HepG2 (cell line): Measurements from ENCODE around the gene ATRAID. TPM values are rescaled to one million over a fixed set of nuclear protein-coding genes. Genes with fewer than 3 reads are reported as not detected.
A peak's percentile ranks its signal among the peaks of the same experiment; 100 is the strongest.

Source experiments
- CEBPB ChIP-seq: IDR thresholded peaks from 2 replicates; pipeline ENCODE4 v1.6.1; 2011; ENCODE audit warnings: low read depth, low read length, improper control_type of control experiment, borderline replicate concordance
- CENPT ChIP-seq: sonication (generic); formaldehyde crosslinking; IDR thresholded peaks from 2 replicates; pipeline ENCODE4 v1.8.0; 2022; ENCODE audit warnings: low read depth, mild to moderate bottlenecking, moderate library complexity, missing genetic modification reagents
- ELF3 ChIP-seq: IDR thresholded peaks from 2 replicates; pipeline ENCODE4 v1.6.1; 2016; ENCODE audit warnings: missing genetic modification reagents, missing compliant biosample characterization
- HIVEP1 ChIP-seq: sonication (generic); formaldehyde crosslinking; IDR thresholded peaks from 2 replicates; pipeline ENCODE4 v1.4.0; 2020; ENCODE audit warnings: mild to moderate bottlenecking, missing genetic modification reagents
- HOXA9 ChIP-seq: sonication (generic); formaldehyde crosslinking; IDR thresholded peaks from 2 replicates; pipeline ENCODE4 v1.8.1; 2022; ENCODE audit warnings: missing genetic modification reagents, mild to moderate bottlenecking, moderate library complexity, borderline replicate concordance
- IKZF1 ChIP-seq: fragments of 450-650 bp; IDR thresholded peaks from 2 replicates; pipeline ENCODE4 v1.7.1; 2016
- JARID2 ChIP-seq: sonication (generic); formaldehyde crosslinking; IDR thresholded peaks from 2 replicates; pipeline ENCODE4 v1.8.1; 2023; ENCODE audit warnings: missing genetic modification reagents, inconsistent platforms; ENCODE audit not compliant: insufficient replicate concordance
- MIXL1 ChIP-seq: IDR thresholded peaks from 2 replicates; pipeline ENCODE4 v1.6.1; 2016
- MYNN ChIP-seq: sonication (generic); formaldehyde crosslinking; IDR thresholded peaks from 2 replicates; pipeline ENCODE4 v1.4.0; 2020; ENCODE audit warnings: mild to moderate bottlenecking, low read depth, missing genetic modification reagents
- NFATC3 ChIP-seq: sonication (generic); formaldehyde crosslinking; IDR thresholded peaks from 2 replicates; pipeline ENCODE4 v1.5.1; 2020; ENCODE audit warnings: mild to moderate bottlenecking, missing genetic modification reagents
- XBP1 ChIP-seq: sonication (generic); formaldehyde crosslinking; IDR thresholded peaks from 2 replicates; pipeline ENCODE4 v1.5.0; 2020; ENCODE audit warnings: missing genetic modification reagents
- ZC3H13 ChIP-seq: sonication (generic); formaldehyde crosslinking; IDR thresholded peaks from 2 replicates; pipeline ENCODE4 v1.8.1; 2023; ENCODE audit warnings: mild to moderate bottlenecking, missing genetic modification reagents, moderate library complexity
- ZC3H4 ChIP-seq: sonication (generic); formaldehyde crosslinking; IDR thresholded peaks from 2 replicates; pipeline ENCODE4 v1.4.0; 2020; ENCODE audit warnings: missing genetic modification reagents, borderline replicate concordance
- ZKSCAN5 ChIP-seq: sonication (generic); formaldehyde crosslinking; IDR thresholded peaks from 2 replicates; pipeline ENCODE4 v1.5.1; 2020; ENCODE audit warnings: mild to moderate bottlenecking, missing genetic modification reagents
- ZNF143 ChIP-seq: sonication (generic); formaldehyde crosslinking; IDR thresholded peaks from 2 replicates; pipeline ENCODE4 v1.4.0; 2020; ENCODE audit warnings: missing genetic modification reagents
- ZNF24 ChIP-seq: fragments of 450-650 bp; IDR thresholded peaks from 2 replicates; pipeline ENCODE4 v1.6.1; 2017; ENCODE audit warnings: antibody characterized with exemption, mild to moderate bottlenecking
- ZNF3 ChIP-seq: IDR thresholded peaks from 2 replicates; pipeline ENCODE4 v1.7.0; 2017; ENCODE audit warnings: inconsistent platforms
- ZNF30 ChIP-seq: sonication (generic); formaldehyde crosslinking; IDR thresholded peaks from 2 replicates; pipeline ENCODE4 v1.5.0; 2020; ENCODE audit warnings: mild to moderate bottlenecking, missing genetic modification reagents
- ZNF337 ChIP-seq: sonication (generic); formaldehyde crosslinking; IDR thresholded peaks from 2 replicates; pipeline ENCODE4 v1.5.1; 2020; ENCODE audit warnings: missing genetic modification reagents, low read depth, mild to moderate bottlenecking, borderline replicate concordance
- ZNF44 ChIP-seq: sonication (generic); formaldehyde crosslinking; IDR thresholded peaks from 2 replicates; pipeline ENCODE4 v1.5.1; 2020; ENCODE audit warnings: mild to moderate bottlenecking, missing genetic modification reagents
- ZNF552 ChIP-seq: sonication (generic); formaldehyde crosslinking; IDR thresholded peaks from 2 replicates; pipeline ENCODE4 v1.9.0; 2022; ENCODE audit warnings: missing genetic modification reagents, mild to moderate bottlenecking, borderline replicate concordance
- polyA plus RNA-seq, 8 experiments: library from polyadenylated mRNA; depleted of rRNA in 3 of 8; stranded (reverse) in 7 of 8; unstranded in 1 of 8; fragments of >200 nt; fragmentation: Illumina TruSeq in 4 of 8; extraction: Trizol in 4 of 8; gene quantifications; 2 replicates each; pipeline versions ENCODE4 v1.2.1 to v1.2.3, GENCODE V29; 2011 to 2016; ENCODE audit warnings: low read depth in 4 of 8, missing spikeins in 1 of 8, mixed read lengths in 1 of 8; ENCODE audit not compliant: insufficient read depth in 1 of 8
- total RNA-seq, 5 experiments: library from RNA; depleted of rRNA; stranded (reverse); fragments of >200 nt; fragmentation: Illumina TruSeq; extraction: Trizol; gene quantifications; 2 replicates each; pipeline ENCODE4 v1.2.3, GENCODE V29; 2016; ENCODE audit warnings: low read depth in 1 of 5
- TF ChIP-seq, protein P1 (sequence below): sonication (generic); formaldehyde crosslinking; IDR thresholded peaks from 2 replicates; pipeline ENCODE4 v1.5.0; 2020; ENCODE audit warnings: missing genetic modification reagents, mild to moderate bottlenecking, borderline replicate concordance
- TF ChIP-seq, protein P2 (sequence below): IDR thresholded peaks from 2 replicates; pipeline ENCODE4 v1.6.1; 2018; ENCODE audit warnings: missing genetic modification reagents
- TF ChIP-seq, protein P3 (sequence below): IDR thresholded peaks from 2 replicates; pipeline ENCODE4 v1.6.1; 2018; ENCODE audit warnings: missing genetic modification reagents, mild to moderate bottlenecking, missing compliant biosample characterization
- TF ChIP-seq, protein P4 (sequence below): sonication (generic); formaldehyde crosslinking; conservative IDR thresholded peaks from 2 replicates; pipeline ENCODE4 v1.8.1; 2023; ENCODE audit warnings: missing genetic modification reagents
- TF ChIP-seq, protein P5 (sequence below): sonication (generic); formaldehyde crosslinking; IDR thresholded peaks from 2 replicates; pipeline ENCODE4 v1.5.1; 2020; ENCODE audit warnings: missing genetic modification reagents, mild to moderate bottlenecking, borderline replicate concordance

The ATRAID gene
- total and polyA plus RNA-seq, 2 of the 13 experiments (the other 11 are each of a cell fraction or from before 2014, with no cell fraction given): 207 to 382 TPM

DNA sequence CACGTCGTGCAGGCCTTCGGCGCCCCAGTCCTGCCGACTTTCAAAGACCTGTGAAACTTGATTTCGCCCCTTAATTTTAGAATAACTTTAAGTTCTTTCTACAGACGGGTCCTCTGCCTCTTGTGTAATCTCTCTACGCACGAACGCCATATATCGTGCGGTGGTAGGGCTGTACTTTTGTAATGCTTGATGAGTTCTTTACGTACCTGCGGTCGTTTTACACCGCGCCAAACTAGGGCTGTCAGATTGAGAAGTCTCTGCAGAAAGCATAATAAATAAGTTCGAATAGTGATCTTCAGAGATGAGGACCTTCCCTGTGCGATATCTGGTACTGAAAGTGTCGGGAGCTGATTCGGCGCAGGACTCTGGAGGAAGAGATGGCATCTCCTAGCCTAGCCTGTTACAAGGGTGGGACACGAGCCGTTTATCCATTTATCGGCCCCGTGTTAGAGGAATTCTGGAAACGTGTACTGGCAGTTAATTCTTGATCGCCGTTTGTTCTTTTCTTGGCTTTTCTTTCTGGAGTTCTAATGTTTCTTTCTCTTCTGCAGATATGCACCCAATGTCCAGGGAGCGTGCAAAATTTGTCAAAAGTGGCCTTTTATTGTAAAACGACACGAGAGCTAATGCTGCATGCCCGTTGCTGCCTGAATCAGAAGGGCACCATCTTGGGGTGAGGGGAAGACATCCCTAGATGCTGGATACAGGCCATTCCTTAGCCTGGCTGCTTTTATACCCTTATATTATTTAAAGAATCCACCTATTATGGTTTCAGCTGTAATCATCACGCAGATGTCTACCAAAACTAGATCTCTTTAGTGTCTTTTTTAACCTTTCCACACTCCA is 1.0 kb downstream of the ATRAID start (continued):
- TF ChIP-seq, protein P1, sequence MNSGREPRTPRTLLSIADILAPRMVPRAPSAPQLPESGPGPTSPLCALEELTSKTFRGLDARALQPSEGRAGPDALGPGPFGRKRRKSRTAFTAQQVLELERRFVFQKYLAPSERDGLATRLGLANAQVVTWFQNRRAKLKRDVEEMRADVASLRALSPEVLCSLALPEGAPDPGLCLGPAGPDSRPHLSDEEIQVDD (CRISPR knock-in tag): no peak
- TF ChIP-seq HIVEP1 (CRISPR knock-in tag): no peak
- no peak for TF ChIP-seq MYNN (CRISPR knock-in tag)
- TF ChIP-seq ZNF552: no peak
- no peak for TF ChIP-seq JARID2 (CRISPR knock-in tag)
- 0 out of 2 replicates have a peak, but pooled peaks have one; percentile 1 for TF ChIP-seq HOXA9 (CRISPR knock-in tag)
- TF ChIP-seq, protein P2, sequence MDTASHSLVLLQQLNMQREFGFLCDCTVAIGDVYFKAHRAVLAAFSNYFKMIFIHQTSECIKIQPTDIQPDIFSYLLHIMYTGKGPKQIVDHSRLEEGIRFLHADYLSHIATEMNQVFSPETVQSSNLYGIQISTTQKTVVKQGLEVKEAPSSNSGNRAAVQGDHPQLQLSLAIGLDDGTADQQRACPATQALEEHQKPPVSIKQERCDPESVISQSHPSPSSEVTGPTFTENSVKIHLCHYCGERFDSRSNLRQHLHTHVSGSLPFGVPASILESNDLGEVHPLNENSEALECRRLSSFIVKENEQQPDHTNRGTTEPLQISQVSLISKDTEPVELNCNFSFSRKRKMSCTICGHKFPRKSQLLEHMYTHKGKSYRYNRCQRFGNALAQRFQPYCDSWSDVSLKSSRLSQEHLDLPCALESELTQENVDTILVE (CRISPR knock-in tag): 0 out of 2 replicates have a peak, but pooled peaks have one; percentile 14
- no peak; the same call in 1 of the 2 replicates for TF ChIP-seq ZNF44
- no peak for TF ChIP-seq ZNF143
- no peak for TF ChIP-seq ZC3H13
- TF ChIP-seq XBP1: no peak
- TF ChIP-seq, protein P3, sequence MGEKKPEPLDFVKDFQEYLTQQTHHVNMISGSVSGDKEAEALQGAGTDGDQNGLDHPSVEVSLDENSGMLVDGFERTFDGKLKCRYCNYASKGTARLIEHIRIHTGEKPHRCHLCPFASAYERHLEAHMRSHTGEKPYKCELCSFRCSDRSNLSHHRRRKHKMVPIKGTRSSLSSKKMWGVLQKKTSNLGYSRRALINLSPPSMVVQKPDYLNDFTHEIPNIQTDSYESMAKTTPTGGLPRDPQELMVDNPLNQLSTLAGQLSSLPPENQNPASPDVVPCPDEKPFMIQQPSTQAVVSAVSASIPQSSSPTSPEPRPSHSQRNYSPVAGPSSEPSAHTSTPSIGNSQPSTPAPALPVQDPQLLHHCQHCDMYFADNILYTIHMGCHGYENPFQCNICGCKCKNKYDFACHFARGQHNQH (CRISPR knock-in tag): no peak; the same call in 1 of the 2 replicates
- no peak for TF ChIP-seq ELF3 (CRISPR knock-in tag)
- no peak for TF ChIP-seq ZKSCAN5 (CRISPR knock-in tag)
- no peak for TF ChIP-seq IKZF1
- no peak; the same call in 1 of the 2 replicates for TF ChIP-seq ZC3H4 (CRISPR knock-in tag)
- TF ChIP-seq CEBPB: peak; percentile 67
- TF ChIP-seq CENPT: no peak
- TF ChIP-seq ZNF30 (CRISPR knock-in tag): no peak
- TF ChIP-seq NFATC3 (CRISPR knock-in tag): peak; percentile 63
- no peak for TF ChIP-seq MIXL1
- TF ChIP-seq, protein P4, sequence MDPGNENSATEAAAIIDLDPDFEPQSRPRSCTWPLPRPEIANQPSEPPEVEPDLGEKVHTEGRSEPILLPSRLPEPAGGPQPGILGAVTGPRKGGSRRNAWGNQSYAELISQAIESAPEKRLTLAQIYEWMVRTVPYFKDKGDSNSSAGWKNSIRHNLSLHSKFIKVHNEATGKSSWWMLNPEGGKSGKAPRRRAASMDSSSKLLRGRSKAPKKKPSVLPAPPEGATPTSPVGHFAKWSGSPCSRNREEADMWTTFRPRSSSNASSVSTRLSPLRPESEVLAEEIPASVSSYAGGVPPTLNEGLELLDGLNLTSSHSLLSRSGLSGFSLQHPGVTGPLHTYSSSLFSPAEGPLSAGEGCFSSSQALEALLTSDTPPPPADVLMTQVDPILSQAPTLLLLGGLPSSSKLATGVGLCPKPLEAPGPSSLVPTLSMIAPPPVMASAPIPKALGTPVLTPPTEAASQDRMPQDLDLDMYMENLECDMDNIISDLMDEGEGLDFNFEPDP (CRISPR knock-in tag): 0 out of 2 replicates have a peak, but pooled peaks have one; percentile 79
- TF ChIP-seq ZNF3: no peak
- TF ChIP-seq ZNF24: no peak
- TF ChIP-seq ZNF337 (CRISPR knock-in tag): no peak
- TF ChIP-seq, protein P5, sequence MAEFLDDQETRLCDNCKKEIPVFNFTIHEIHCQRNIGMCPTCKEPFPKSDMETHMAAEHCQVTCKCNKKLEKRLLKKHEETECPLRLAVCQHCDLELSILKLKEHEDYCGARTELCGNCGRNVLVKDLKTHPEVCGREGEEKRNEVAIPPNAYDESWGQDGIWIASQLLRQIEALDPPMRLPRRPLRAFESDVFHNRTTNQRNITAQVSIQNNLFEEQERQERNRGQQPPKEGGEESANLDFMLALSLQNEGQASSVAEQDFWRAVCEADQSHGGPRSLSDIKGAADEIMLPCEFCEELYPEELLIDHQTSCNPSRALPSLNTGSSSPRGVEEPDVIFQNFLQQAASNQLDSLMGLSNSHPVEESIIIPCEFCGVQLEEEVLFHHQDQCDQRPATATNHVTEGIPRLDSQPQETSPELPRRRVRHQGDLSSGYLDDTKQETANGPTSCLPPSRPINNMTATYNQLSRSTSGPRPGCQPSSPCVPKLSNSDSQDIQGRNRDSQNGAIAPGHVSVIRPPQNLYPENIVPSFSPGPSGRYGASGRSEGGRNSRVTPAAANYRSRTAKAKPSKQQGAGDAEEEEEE: no peak
